Hematopoietic multipotent progenitor cell treated with erythropoietin and hydrocortisone succinate and interleukin-3 and kit ligand, for 4 days (in vitro differentiated cells): ENCODE results near the gene ABLIM2.

Experiments
- DNase-seq: peaks from one replicate; pipeline ENCODE4 v3.0.0-alpha.2; 2015

ABLIM2 gene

GRCh38 chr4:8099981-8100464 lies 58.6 kb downstream of the ABLIM2 start:
- no peak for DNase-seq

- no peak for DNase-seq
Measured at GRCh38 chr4:8098506-8098905, 60.1 kb downstream of the ABLIM2 start.

- no peak for DNase-seq
Measured at GRCh38 chr4:8097721-8098345, 60.8 kb downstream of the ABLIM2 start.

GRCh38 chr4:8097141-8097541 lies 61.5 kb downstream of the ABLIM2 start:
- DNase-seq: no peak

GRCh38 chr4:8096690-8097061 lies 61.9 kb downstream of the ABLIM2 start:
- no peak for DNase-seq

GRCh38 chr4:8095956-8096689 lies 62.5 kb downstream of the ABLIM2 start:
- DNase-seq: no peak

DNA sequence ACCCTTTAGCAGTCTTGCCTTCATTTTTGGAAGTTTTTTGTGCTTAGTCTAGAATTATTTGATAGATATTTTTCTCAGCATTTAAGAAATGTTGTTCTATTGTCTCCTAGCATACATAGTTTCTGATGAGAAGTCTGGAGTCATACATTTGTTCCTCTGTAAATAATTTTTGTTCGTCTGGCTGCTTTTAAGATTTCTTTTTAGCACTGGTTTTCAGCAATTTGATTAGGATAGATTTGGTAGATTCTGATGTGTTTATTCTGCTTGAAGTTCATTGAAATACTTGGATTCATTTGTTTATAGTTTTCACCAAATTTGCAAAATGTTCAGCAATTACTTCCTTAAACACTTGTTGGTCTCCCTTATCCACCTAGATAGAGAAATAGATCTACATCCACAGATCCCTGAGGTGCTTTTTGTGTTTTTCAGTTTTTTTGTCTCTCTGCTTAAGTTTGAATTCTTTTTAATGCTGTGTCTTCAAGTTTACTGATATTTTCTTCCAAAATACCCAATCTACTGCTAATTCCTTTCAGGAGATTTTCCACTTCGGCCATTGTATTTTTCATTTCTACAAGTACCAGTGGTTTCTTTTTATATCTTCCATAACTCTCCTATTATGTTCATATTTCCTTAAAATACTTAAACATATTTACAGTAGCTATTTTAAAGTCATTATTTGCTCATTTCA lies 64.9 kb downstream of the ABLIM2 start:
- no peak for DNase-seq

DNA sequence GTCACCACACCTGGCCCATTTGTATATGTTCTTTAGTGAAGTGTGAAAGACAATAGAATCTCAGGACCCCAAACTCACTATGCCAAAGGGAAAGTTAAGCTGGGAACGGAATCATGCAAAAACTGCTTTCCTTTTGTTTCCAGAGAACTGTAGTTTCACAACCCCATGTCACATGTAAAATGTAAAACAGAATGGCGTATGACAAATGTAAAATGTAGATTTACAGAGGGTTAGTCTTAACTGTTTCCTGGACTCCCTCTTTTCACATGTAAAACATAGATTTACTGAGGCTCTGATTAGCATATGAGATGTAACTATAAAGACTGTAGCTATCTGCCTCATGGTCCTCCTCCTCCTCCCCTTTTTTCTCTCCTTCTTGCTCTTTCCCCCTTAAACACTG lies 66.3 kb downstream of the ABLIM2 start:
- DNase-seq: no peak

- peak; percentile 11 for DNase-seq
Measured at GRCh38 chr4:8090744-8091301, 67.8 kb downstream of the ABLIM2 start.

DNA sequence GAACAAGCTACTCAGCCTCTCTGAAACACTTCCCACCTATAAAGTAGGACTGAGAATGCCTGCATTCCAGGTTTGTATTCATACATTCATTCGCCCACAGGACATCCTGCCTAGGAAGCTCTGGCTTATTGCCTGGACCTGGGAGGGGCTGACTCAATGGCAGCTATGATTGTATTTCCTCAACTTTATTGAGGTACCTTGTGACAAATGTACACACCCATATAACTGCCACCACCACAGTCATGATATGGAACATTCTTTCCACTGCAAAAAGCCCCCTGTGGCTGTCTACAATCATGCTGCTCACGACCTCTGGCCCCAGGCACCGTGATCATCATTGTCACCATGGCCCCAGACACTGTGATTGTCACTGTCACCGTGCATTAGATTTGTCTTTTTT lies 68.3 kb downstream of the ABLIM2 start:
- no peak for DNase-seq

DNA sequence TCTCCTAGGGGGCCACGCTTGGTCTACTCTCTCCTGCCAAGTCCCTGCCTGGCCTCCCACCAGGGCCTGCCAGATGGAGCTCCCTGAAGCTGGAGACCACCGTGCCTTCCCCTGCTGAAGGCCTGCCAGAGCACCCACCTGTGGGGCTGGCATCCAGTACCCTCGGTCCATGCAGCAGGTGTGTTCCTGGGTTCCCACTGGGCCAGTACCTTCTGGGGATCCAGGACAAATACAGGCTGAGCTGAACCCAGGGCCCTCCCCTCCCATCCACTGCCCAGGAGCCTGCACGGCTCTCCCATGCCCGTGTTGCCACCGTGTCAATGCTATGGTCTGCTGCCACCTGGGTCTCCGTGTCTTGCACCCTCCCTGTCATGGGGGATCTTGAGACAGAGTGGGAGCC lies 68.8 kb downstream of the ABLIM2 start:
- no peak for DNase-seq

DNA sequence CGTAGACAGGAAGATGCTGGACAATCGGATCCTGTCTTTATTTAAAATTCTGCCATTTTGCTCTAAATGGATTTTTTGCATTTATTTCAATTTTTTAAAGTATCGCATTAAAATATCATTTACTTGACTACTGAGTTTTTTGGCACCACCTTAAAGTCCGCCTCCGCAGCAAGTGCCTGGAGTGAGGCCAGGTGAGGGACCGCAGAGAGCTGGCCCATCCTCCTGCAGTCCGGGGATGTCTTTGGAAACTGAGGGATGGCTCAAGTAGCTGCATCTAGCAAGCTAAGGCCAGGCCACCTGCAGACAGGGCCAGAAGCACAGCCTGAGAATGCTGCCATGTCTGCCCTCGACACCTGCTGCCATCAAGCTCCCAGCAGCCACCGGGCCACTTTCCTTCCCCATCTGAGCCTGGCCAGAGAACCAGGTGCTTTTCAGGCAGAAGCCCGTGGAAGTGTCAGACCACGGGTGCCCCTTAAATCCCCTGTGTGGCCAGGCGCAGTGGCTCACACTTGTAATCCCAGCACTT lies 69.6 kb downstream of the ABLIM2 start:
- DNase-seq: no peak

- DNase-seq: no peak
Measured at GRCh38 chr4:8087921-8088495, 70.6 kb downstream of the ABLIM2 start.

DNA sequence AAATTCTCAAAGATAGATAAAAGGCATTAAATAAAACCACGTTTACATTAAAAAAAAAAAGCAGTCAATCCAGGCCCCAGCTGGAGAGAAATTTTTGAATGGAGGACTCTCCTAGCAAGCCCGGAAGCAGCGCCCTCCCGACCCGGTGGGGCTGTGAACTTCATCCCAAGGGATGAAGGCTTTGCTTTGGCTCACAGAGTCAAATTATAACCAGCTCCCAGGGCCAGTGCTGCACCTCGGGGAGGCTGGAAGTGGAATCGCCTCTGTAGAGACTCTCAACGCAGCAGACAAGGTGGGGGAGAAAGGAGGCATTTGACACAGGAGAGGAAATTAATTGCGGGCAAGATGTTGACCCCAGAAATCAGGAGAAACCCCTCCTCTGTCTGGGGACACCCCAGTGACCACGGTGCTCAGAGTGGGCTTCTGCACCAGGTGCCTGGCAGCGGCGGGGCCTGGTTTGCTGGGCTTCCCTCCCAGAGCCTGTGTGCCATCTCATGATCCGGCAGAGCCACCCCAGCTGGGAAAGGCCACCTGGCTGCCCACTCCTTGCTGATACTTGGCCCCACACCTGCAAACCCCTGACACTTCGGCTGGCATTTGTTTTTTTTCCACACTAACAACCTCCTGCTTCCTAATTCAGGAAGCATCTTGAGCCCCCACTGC lies 71.7 kb downstream of the ABLIM2 start:
- DNase-seq: no peak

GRCh38 chr4:8085491-8086117 lies 73.0 kb downstream of the ABLIM2 start:
- DNase-seq: no peak

GRCh38 chr4:8084712-8085490 lies 73.7 kb downstream of the ABLIM2 start:
- DNase-seq: no peak

DNA sequence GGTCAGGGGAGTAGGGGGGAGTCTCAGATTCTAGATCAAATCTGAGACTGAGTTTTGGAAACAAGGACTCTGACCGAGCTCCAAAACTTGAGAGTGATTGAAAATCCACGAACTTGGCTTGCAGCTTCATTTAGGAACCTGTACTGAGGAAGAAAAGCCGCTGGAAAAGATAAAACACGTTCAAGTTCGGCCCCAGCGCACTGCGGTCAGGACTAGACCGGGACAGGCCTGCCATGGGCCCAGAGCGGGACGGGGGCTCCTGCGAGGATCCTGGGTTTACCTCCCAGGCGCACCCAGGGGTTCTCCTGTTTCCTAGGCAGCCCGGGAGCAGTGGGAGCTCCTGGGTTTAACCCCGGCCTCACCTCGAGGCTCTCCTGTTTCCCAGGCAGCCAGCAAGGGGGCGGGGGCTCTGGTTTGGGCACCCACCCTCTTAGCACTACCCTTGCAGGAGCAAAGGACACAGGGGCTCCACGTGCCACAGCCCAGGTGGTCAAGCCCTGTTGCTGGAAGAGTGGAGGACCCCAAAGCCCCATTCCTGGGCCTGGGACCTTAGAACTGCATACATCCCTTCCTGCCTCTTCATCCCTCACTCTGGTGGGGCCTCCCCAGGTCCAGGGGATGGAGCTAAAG lies 74.5 kb downstream of the ABLIM2 start:
- DNase-seq: no peak

DNA sequence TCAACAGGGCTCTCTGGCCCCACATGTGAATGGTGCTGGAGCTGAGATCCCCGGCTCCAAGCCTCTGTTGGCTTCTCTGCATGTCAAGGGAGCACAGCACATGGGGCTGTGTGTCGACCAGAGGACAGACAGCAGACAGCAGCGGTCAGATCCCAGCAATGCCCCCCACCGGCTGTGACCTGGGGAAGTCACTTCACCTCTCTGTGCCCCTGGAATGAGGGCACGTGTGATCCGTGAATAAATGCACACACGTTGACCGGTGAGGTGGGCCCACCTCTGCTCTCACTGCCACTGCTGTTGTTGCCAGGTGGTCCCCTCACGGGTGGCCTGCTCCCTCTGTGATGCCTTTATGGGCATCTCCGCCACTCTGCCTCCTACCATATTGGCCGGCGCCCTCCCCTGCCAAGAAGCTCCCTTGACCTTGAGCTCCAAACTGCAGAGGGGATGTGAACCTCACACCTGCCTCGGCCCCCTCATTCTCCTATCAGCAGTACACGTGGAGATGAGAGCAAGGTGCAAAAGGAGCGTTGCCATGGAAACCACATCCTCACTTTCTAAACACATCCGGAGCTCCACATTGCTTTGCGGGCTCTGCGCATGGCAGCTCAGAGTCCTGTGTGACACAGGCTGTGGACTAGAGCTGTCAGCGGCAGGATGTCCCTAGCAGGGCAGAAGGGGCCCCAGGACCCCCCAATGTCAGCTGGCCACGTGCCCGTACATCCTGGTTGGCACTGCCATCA lies 75.4 kb downstream of the ABLIM2 start:
- no peak for DNase-seq

GRCh38 chr4:8082517-8083055 lies 76.0 kb downstream of the ABLIM2 start:
- no peak for DNase-seq
